ENCODE results near the gene RB1.
A peak's percentile ranks its signal among the peaks of the same experiment; 100 is the strongest.

RB1 gene

GRCh38 chr13:48295271-48295670 is 8.3 kb upstream of the RB1 start:
- TF ChIP-seq CTCF (IDR thresholded peaks at IDR 0.05; ENCODE audit: extremely low read depth, missing control alignments), result no peak
- no peak for DNase-seq (ENCODE audit: low spot score)

DNA sequence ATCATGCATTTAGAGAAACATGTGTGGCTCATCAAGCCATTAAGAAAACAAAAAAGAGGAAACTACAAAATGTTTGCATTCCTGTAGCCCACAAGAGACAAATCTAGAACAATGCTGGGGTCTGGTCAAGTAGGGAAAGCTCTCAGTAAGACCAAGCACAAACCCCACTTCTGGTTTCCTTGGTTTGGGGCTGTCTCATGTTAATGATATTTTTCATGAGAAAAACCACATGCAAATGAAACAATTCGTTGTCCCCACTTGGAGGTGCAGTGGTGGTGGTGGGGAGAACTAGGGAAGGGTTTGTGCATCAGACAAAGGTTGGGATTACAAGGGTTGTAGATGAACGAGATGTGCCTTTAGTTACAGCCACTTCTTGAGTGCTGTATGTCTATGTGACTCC is 7.0 kb upstream of the RB1 start:
- no peak for DNase-seq (ENCODE audit: low spot score)
- no peak for TF ChIP-seq CTCF (IDR thresholded peaks at IDR 0.05; ENCODE audit: extremely low read depth, missing control alignments)

DNA sequence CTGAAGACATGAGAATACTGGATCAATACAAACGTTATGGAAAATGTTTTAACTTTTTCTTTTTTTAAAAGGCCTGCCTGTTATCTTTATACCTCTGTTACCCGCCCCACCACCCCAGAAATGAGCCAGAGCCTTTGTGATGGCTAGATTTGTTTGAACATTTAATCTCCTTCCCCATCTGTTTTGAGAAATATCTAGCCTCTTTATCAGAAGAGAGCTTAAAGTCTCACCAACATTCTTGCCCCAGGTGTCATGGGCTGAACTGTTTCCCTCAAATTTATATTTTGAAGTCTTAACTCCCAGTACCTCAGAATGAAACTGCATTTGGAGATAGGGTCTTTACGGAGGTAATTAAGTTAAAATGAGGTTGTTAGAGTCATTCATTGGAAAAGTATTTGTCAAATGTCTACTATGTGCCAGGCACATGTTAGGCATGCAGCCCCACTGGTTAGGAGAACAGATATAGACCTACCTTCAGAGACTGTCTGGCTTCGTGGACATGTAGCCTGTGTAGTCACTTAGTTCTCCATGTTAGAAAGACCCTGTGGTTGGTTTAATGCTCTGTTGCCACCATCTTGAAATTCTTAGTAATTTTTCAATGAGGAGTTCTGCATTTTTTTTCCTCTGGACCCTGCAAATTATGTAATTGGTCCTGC is 6.3 kb upstream of the RB1 start:
- no peak for DNase-seq (ENCODE audit: low spot score)
- no peak for TF ChIP-seq CTCF (IDR thresholded peaks at IDR 0.05; ENCODE audit: extremely low read depth, missing control alignments)

DNA sequence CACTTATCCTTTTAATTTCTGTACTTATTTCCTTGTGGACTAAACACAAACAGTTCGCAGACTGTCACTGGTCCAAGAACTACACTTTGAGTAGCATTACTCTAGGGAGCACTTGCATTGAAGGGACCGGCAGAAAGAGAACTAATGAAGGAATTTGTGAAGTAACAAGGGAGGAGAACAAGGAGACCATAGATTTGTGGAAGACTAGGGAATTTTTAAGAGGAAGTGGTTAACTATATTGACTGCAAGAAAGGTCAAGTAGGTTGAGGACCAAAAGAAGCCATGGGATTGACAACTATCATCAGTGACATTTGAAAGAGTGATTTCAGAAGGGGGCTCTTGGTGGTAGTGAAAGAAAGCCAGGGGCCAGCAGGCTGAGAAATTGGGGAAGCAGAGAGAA is 4.0 kb upstream of the RB1 start:
- TF ChIP-seq CTCF (IDR thresholded peaks at IDR 0.05; ENCODE audit: extremely low read depth, missing control alignments), result no peak
- DNase-seq (ENCODE audit: low spot score), result no peak

- peak; percentile 15 for DNase-seq (ENCODE audit: low spot score)
- no peak for TF ChIP-seq CTCF (IDR thresholded peaks at IDR 0.05; ENCODE audit: extremely low read depth, missing control alignments)
These were observed 636 bp upstream of the RB1 start for GRCh38 chr13:48302871-48303358.

DNA sequence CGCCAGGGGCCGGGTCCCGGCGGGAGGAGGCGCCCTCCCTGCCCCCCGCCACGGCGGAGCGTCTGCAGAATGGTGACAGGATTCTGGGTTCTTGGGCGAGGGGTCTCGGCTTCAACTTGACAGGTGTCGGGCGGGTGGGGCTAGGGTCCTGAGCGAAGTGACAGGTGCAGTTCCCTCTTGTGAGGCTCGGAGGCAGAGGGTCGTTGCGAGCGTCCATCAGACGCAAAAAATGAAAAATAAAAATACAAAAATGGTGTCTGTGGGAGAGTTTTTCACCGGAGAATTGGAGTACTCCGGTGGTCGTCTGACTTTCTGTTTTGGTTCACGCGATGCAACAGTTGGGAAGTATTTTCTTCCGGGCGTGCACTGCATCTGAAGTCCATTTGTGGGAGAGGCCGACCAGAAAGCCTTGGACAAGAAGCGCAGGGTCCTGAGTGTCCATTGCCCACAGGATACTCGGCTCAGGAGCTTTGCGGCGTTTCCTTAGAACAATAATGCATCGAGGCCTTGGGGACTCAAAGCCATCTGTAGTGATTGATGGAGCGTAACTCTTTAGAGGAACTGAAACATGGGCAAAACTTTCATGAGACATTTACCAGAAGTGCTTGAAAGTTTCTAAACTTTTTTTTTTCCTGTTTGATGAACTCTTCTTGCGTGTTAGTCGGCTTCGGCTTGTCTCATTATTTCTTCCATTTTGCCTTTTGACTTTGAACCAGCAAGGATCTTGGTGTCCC is 759 bp downstream of the RB1 start:
- no peak for TF ChIP-seq CTCF (IDR thresholded peaks at IDR 0.05; ENCODE audit: extremely low read depth, missing control alignments)

DNA sequence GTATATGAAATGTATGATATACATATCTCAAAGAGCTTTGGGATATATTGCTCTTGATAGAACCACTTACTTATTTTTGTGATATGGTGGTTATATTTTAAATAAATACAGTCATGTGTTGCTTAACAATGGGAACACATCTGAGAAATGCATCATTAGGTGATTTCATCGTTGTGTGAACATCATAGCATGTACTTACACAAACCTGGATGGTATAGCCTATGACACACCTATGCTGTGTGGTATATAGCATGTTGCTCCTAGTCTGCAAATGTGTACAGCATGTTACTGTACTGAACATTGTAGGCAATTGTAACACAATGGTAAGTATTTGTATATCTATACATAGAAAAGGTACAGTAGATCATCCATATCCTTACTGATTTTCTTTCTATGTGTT is 7.7 kb downstream of the RB1 start:
- no peak for DNase-seq (ENCODE audit: low spot score)
- no peak for TF ChIP-seq CTCF (IDR thresholded peaks at IDR 0.05; ENCODE audit: extremely low read depth, missing control alignments)

More for the DNA sequence above, 759 bp downstream of the RB1 start:
- DNase-seq (ENCODE audit: low spot score), result peak; percentile 90
